ENCODE measurements around the gene PLLP.

The PLLP gene

DNA sequence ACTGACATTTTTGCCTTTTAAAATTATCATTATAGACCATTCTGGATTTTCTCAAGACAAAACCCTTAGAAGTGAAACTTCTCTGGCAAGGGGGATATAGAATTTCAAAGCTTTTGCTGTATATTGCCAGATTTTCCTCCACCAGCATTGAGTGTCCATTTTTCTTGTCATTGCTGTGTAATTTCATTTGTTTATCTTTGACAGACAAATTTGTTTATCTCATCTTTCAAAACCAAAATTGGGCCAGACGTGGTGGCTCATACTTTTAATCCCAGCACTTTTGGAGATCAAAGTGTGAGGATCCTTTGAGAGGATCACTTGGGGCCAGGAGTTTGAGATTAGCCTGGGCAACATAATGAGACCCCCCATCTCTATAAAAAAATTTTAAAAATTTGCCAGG is 55.4 kb downstream of the PLLP start:
- no peak for DNase-seq (ENCODE audit: low spot score)
- TF ChIP-seq, protein P1, sequence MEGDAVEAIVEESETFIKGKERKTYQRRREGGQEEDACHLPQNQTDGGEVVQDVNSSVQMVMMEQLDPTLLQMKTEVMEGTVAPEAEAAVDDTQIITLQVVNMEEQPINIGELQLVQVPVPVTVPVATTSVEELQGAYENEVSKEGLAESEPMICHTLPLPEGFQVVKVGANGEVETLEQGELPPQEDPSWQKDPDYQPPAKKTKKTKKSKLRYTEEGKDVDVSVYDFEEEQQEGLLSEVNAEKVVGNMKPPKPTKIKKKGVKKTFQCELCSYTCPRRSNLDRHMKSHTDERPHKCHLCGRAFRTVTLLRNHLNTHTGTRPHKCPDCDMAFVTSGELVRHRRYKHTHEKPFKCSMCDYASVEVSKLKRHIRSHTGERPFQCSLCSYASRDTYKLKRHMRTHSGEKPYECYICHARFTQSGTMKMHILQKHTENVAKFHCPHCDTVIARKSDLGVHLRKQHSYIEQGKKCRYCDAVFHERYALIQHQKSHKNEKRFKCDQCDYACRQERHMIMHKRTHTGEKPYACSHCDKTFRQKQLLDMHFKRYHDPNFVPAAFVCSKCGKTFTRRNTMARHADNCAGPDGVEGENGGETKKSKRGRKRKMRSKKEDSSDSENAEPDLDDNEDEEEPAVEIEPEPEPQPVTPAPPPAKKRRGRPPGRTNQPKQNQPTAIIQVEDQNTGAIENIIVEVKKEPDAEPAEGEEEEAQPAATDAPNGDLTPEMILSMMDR (IDR thresholded peaks at IDR 0.05; ENCODE audit: extremely low read depth, insufficient read depth, missing control alignments) = no peak
- in situ Hi-C loops (cut with MboI; ENCODE audit: low pct_unique_long_range_greater_than_20kb, low sequenced_read_pairs, unreplicated experiment) = no loop called here

DNA sequence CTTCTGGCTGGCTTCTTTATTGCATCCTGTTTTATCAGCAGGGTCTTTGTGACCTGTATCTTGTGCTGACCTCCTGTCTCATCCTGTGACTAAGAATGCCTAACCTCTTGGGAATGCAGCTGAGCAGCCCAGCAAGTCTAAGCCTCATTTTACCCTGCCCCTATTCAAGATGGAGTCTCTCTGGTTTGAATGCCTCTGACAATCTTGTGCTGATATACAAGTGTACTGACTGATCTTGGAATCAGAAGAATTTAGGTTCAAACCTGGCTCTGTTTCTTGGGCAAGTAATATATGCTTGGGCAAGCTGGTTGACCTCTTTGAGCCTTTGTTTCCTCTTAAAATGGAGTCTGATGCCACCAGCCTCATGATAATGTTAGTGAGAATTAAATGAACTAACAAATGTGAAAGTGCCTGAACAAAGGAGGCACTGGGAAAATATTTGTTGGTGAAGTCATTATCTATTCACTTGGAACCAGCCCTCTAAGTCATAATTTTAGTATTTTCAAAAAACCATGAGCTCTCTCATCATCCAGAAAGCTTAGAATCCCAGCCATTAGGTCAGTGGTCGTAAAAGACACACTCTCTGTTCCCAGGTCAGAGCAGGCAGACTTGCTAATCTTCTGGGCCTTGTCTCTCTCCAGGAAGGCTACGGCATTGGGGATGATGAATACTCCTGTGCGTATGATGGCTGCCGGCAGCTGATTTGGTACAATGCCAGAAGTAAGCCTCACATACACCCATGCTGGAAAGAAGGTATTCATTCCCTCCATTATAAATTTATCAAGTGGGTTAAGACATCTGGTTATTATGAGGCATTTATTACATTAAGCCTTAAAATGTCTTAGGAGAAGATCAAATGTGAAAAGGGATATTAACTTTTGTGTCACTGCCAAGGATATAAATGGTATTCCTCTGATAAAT is 57.5 kb downstream of the PLLP start:
- in situ Hi-C loops (cut with MboI; ENCODE audit: low pct_unique_long_range_greater_than_20kb, low sequenced_read_pairs, unreplicated experiment) = no loop called here
- TF ChIP-seq, protein P1 (IDR thresholded peaks at IDR 0.05; ENCODE audit: extremely low read depth, insufficient read depth, missing control alignments) = no peak

DNA sequence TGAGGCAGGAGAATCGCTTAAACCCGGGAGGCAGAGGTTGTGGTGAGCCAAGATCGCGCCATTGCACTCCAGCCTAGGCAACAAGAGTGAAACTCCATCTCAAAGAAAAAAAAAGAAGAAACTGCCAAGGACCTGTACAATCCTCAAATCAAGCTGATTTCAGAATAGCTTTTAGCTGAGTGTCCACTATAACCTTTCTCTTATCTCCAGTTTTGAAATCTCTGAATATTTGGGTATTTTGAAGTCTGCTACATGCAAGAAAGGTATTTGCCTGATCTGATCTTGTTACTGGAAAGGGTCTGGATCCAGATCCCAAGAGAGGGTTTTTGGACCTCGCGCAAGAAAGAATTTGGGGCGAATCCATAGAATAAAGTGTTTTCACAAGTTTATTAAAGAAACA is 58.5 kb downstream of the PLLP start:
- DNase-seq (ENCODE audit: low spot score) = no peak
- in situ Hi-C loops (cut with MboI; ENCODE audit: low pct_unique_long_range_greater_than_20kb, low sequenced_read_pairs, unreplicated experiment) = no loop called here
- TF ChIP-seq, protein P1 (IDR thresholded peaks at IDR 0.05; ENCODE audit: extremely low read depth, insufficient read depth, missing control alignments) = no peak

More for the DNA sequence above, 57.5 kb downstream of the PLLP start:
- DNase-seq (ENCODE audit: low spot score) = no peak

DNA sequence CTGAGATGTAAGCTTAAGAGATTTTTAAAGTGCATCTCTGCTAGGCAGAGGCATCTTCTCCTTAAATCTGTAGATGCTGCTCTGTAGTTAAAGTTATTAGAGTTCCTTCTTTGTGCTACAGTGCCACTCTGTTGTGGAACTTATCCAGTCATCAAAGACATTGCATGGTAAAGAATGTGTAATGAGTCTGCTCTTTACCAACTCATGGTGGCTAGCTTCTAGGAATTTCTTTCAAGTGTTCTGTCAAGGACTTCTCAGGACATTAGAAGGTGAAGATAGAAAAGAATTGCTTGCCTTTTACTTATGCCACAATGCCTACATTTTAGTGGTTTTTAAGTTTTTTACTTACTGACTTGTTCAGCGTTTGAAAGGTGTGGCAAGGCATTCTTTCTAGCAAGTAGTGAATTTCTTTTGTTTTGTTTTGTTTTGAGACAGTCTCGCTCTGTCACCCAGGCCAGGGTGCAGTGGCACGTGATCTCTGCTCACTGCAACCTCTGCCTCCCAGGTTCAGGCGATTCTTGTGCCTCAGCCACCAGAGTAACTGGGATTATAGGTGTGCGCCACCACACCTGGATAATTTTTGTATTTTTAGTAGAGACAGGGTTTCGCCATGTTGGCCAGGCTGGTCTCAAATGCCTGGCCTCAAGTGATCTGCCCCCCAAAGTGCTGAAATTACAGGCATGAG is 59.7 kb downstream of the PLLP start:
- DNase-seq (ENCODE audit: low spot score) = no peak
- in situ Hi-C loops (cut with MboI; ENCODE audit: low pct_unique_long_range_greater_than_20kb, low sequenced_read_pairs, unreplicated experiment) = no loop called here
- TF ChIP-seq, protein P1 (IDR thresholded peaks at IDR 0.05; ENCODE audit: extremely low read depth, insufficient read depth, missing control alignments) = no peak

DNA sequence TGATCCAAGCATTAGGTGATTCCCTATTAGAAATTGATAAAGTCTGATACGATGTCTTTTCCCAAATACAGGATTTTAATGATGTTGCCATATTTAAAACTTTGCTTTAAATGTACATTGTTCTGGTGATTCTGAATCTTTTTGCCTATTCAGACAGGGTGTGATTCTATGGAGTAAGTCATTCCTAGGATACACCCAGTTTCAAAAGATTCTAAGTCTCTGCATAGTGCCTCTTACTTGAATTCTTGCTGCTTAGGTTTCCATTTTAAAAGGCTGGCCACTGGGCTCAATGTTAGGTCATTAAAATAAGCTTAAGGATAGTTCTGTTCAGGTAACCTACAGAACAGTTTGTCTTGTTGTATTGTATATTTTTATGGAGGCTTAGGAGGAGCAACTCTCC is 61.4 kb downstream of the PLLP start:
- in situ Hi-C loops (cut with MboI; ENCODE audit: low pct_unique_long_range_greater_than_20kb, low sequenced_read_pairs, unreplicated experiment) = no loop called here
- TF ChIP-seq, protein P1 (IDR thresholded peaks at IDR 0.05; ENCODE audit: extremely low read depth, insufficient read depth, missing control alignments) = no peak
- no peak for DNase-seq (ENCODE audit: low spot score)

DNA sequence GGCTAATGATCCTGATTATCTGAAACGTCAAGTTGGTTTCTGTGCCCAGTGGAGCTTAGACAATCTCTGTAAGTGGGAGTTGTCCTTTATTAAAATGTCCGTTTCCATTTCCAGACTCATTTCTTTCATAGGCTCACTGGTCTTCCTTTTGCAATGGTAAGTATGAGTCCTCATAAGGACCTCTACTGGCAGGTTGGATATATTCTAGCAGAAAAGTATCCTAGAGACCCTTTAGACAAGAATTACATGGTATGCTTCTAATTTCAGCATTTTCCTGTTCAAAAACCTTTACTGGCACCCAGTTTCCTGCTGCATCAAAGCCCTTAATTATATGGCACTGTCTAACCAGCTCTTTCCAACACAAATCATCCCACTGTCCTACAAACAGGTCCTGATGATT is 67.5 kb downstream of the PLLP start:
- no peak for DNase-seq (ENCODE audit: low spot score)
- in situ Hi-C loops (cut with MboI; ENCODE audit: low pct_unique_long_range_greater_than_20kb, low sequenced_read_pairs, unreplicated experiment) = no loop called here
- TF ChIP-seq, protein P1 (IDR thresholded peaks at IDR 0.05; ENCODE audit: extremely low read depth, insufficient read depth, missing control alignments) = no peak
